GM23338 (cell line): ENCODE measurements around the gene SERF1B. TPM values are rescaled to one million over a fixed set of nuclear protein-coding genes. Genes with fewer than 3 reads are reported as not detected.

Experiments used
- polyA plus RNA-seq: library from polyadenylated mRNA; unstranded; fragments of >200 nt; fragmentation: Nextera tagmentation; extraction: Ambion mirVana; gene quantifications from 2 replicates; pipeline ENCODE4 v1.2.1, GENCODE V29; 2016
- small RNA-seq: library from RNA; depleted of rRNA; stranded (forward); fragments of <200 nt; gene quantifications from one replicate; pipeline ENCODE3, GENCODE V24; 2014; ENCODE audit warnings: low replicate concordance
- total RNA-seq: library from RNA; depleted of rRNA; stranded (reverse); fragments of >200 nt; shearing (Covaris generic); gene quantifications from 2 replicates; pipeline ENCODE4 v1.2.3, GENCODE V29; 2014; rRNA removed

SERF1B gene
- total and polyA plus RNA-seq, 2 experiments from 2014 or later = 47.5 to 370 TPM

Small RNAs within 50 kb of the gene (small RNA-seq; reads per million reads assigned to genes)
- not detected for gene CDH12P2

Other genes with a start within 250 kb of the SERF1B start
- 81.9 and 108 TPM in 2 replicates for gene SMN2, start 24.4 kb downstream of the SERF1B start, total RNA-seq
- gene SMN2, start 24.4 kb downstream of the SERF1B start, polyA plus RNA-seq = 61.0 and 105 TPM in 2 replicates